SU-DHL-6 (cell line): ENCODE results near the gene DOK4.

Experiments
- EZH2phosphoT487 ChIP-seq: fragments of 200-600 bp; sonication (generic), shearing (Covaris generic); conservative IDR thresholded peaks from 2 replicates; pipeline ENCODE4 v1.6.1; 2018; ENCODE audit warnings: mild to moderate bottlenecking, antibody characterized with exemption, low read length, moderate library complexity, mixed read lengths
- TF ChIP-seq, protein P1 (sequence below): fragments of 200-600 bp; sonication (generic); IDR thresholded peaks from one replicate; pipeline ENCODE4 v1.5.1; 2017; ENCODE audit warnings: antibody characterized with exemption, mild to moderate bottlenecking, low read length, moderate library complexity; ENCODE audit not compliant: insufficient read depth, poor library complexity, severe bottlenecking

DNA sequence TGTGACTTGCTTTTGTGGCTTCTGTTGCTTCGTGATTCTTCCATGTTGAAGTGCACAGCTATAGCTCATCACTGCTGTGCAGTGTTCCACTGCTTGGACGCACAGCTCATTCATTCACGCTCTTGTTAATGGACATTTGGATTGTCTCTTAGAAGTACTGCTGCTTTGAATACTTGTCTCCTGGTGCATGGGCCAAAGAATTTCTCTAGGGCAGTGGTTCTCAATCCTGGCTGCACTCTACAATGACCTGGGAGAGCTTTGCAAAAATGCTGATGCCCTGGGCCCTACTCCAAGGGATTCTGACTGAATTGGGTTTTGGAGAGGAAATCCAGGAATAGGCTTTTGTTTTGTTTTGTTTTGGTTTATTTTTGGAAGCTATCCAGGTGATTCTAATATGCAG lies 61.7 kb downstream of the DOK4 start:
- TF ChIP-seq, protein P1, sequence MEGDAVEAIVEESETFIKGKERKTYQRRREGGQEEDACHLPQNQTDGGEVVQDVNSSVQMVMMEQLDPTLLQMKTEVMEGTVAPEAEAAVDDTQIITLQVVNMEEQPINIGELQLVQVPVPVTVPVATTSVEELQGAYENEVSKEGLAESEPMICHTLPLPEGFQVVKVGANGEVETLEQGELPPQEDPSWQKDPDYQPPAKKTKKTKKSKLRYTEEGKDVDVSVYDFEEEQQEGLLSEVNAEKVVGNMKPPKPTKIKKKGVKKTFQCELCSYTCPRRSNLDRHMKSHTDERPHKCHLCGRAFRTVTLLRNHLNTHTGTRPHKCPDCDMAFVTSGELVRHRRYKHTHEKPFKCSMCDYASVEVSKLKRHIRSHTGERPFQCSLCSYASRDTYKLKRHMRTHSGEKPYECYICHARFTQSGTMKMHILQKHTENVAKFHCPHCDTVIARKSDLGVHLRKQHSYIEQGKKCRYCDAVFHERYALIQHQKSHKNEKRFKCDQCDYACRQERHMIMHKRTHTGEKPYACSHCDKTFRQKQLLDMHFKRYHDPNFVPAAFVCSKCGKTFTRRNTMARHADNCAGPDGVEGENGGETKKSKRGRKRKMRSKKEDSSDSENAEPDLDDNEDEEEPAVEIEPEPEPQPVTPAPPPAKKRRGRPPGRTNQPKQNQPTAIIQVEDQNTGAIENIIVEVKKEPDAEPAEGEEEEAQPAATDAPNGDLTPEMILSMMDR = no peak
- TF ChIP-seq EZH2phosphoT487 = no peak
